NOMO-1 (cell line): Measurements from ENCODE around the gene PSPH.
"Not testable (repeated sequence)": the region's sequence is repeated elsewhere in the genome, so short reads cannot be mapped to it uniquely, and the experiment has no call there.

Experiments used
- DNase-seq, 2 experiments: peaks; one replicate each; lab custom pipeline; 2025; ENCODE audit not compliant: unreplicated experiment in 2 of 2; lab: John Stamatoyannopoulos, UW

The PSPH gene

GRCh38 chr7:56051339-56052191 is at the start of gene PSPH, which contains the start of gene CCT6A:
TSS of gene PSPH (minus strand) at chr7:56051444. CDS start at chr7:56021212, 30,232 bp downstream.
TSS of gene CCT6A (plus strand) at chr7:56051765. CDS start at chr7:56051849, 84 bp downstream.
- peak; percentile 93 to 95 for DNase-seq

- DNase-seq = no peak
These were observed 48.4 kb upstream of the PSPH start for GRCh38 chr7:56099653-56100052.

DNA sequence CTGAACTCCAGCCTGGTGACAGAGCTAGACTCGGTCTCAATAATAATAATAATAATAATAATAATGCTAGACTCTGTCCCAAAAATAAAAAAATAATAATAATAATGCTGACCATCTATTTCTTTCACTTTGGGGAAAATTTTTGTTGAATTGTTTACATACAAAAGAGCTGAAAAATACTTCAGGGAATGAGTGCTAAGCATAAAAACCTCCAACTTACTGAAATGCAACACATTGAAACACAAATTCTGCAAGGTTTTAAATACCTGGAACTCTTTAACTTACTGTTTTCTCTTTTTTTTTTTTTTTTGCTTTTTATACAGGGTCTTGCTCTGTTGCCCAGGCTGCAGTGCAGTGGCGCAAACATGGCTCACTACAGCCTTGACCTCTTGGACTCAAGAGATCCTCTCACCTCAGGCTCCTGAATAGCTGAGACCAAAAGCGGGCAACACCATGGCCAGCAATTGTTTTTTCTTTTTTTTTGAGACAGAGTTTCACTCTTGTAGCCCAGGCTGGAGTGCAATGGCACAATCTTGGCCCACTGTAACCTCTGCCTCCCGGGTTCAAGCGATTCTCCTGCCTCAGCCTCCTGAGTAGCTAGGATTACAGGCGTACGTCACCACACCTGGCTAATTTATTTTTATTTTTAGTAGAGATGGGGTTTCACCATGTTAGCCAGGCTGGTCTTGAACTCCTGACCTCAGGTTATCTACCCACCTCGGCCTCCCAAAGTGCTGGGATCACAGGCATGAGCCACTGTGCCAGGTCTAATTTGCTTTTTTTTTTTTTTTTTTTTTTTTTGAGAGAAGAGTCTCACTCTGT is 47.2 kb upstream of the PSPH start:
- not testable (repeated sequence) for DNase-seq

GRCh38 chr7:56097700-56098099 is 46.5 kb upstream of the PSPH start:
- no peak for DNase-seq

GRCh38 chr7:56092789-56093531 is 41.7 kb upstream of the PSPH start, which contains the start of gene PHKG1:
TSS of gene PHKG1 (minus strand) at chr7:56092952. CDS start at chr7:56088941, 4,011 bp downstream.
- DNase-seq = no peak

DNA sequence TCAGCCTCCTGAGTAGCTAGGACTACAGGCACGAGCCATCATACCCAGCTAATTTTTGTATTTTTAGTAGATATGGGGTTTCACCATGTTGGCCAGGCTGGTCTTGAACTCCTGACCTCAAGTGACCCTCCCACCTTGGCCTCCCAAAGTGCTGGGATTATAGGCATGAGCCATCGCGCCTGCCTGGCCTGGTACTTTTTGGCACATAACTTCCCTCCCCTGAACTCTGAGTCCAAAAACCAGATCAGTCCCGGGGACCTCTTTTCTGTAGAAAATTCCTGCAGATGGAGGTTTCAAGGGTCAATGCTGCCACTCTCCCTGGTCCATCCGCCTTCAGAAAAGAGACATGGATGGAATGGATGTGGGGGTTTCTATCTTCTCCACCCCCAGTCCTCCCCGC is 41.1 kb upstream of the PSPH start:
- DNase-seq = not testable (repeated sequence)

DNA sequence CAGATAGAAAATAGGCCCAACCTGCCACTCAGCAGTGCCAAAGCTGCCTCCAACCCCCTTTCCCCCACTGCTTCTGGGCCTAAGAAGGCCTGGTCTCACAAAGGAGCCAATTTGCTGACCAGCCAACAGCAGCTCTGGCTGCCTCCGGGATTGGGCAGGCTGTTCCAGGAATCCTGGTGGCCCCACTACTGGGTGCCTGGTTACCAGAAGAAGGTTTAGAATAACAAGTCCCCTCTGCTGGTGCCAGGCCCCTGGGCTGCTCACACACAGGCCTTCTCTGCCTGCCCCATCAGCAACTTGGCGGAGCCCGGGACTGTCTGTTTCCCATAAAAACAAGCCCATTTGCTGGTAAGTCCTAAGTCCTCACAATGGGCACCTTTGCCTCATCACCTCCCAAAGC is 40.3 kb upstream of the PSPH start:
- DNase-seq = no peak

DNA sequence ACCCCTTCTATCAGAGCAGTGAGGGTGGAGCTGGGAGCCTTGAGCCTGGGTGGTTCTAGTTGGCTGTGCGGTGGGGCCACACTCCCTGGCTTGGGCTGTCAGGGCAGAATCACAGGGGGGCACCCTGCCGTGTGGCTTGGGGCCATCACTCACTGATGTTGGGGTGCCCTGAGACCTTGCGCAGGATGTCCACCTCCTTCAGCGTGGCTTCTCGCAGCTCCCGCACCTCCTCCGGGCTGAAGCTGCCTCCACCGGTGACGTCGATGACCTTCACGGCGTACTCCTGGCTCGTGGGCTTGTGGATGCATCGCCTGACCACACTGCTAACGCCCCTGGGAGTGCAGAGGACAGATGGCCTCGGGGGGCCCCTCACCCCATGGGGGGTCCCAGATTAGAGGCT is 36.2 kb upstream of the PSPH start:
- DNase-seq = no peak

DNA sequence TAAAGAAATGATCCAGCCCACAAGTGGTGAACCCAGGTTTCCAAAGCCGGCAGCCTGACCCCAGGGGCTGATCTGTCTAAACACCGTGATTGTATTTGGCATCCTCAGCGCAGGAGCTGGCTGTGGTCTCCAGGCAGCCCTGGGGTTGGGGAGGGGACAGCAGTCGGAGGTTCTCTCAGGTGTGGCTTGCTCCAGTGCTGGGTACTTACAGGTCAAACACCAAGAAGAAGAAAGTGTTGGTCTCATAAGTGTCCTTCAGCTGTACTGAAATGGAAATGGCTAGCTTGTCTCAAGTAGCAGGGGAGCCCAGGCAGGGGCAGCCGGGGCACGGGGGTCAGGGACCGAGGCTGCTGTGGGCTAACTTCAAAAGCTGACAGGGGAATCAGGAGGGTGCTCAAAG is 35.5 kb upstream of the PSPH start:
- no peak for DNase-seq

DNA sequence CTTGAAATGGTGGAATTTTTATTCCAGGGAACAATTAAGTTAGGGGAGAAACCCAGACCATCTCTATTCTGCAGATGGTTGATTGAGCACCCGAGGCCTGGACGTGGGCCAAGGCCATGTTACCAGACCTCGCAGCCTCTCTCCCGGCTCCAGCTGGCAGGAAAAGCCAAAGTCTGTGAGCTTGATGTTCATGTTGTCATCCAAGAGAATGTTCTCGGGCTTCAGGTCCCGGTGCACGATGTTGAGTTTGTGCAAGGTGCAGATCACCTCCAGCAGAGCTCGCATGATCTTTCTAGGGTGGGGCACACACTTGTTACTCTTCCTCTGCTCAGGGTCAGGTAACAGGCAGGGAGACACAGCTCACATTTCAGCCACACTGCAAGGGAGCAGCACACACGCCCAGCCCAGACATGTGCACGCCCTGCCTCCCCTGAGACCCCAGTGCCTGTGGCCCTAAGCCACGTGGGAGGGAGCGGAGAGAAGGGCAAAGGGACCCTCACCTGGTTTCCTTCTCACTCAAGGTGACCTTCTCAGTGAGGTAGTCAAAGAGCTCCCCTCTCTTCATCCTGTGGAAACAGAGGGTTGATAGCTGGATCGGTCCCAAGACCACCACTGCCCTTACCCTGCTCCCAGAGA is 32.0 kb upstream of the PSPH start:
- DNase-seq = no peak

DNA sequence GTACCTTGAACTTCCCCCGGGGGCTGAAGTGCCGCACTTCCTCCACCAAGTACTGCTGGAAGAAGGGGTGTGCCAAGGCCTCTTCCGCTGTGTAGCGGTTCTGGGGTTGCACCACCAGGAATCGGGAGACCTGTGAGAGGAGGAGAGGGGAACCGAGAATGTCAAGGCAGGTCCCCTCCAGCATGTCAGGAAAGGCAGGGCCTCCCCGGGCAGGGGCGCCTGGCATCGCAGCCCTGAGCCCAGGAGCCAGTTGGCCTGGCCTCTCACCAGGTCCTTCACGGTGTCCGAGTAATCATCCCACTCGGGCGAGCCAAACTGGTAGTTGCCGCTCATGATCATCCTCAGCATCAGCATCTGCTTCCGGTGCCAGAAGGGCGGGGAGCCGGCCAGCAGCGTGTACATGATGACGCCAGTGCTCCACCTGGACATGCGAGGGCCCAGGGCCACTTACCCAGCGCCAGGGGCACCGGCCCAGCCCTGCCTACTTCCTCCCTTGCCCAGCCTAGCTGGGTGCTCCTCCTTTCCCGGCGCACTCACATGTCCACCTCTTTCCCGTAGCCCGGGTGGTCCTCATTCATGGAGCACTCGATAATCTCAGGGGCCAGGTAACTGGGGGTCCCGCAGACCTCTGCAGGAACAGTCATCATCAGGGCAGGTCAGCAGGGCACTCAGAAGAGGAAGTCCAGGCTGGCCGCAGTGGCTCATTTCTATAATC is 30.5 kb upstream of the PSPH start:
- no peak for DNase-seq

GRCh38 chr7:56080726-56081435 is 29.6 kb upstream of the PSPH start:
- DNase-seq = not testable (repeated sequence)

GRCh38 chr7:56079450-56080185 is 28.4 kb upstream of the PSPH start:
- DNase-seq = no peak

DNA sequence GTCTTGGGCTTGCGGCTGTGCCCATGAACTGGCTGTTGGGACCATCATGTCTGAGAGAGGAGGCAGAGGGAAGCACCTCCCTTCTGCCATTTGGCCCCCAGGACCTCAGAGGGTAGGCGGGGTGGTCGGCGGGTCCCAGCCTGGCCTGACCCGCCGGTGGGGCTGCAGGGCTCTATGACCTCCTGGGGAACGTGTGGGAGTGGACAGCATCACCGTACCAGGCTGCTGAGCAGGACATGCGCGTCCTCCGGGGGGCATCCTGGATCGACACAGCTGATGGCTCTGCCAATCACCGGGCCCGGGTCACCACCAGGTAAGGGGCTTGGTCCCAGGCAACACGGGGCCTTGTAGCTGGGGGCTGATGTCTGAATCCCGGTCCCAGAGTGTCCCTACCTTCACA is 27.0 kb upstream of the PSPH start:
- no peak for DNase-seq

GRCh38 chr7:56077681-56078080 is 26.4 kb upstream of the PSPH start:
- DNase-seq = no peak

DNA sequence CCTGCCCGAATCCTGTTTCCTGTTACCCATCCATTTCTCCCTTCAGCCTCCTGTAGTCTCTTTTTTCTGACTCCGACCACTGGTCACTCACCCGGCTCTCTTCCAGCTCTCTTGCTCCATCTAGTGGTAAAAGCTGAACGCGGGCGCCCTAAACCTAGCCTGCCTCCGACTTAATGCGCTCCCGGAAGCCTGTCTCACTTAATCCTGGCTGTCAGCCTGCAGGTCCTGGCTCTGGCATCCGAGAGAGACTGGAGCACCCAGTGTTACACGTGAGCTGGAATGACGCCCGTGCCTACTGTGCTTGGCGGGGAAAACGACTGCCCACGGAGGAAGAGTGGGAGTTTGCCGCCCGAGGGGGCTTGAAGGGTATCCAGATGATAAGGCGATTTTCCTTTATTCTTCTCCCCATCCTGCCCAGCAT is 23.1 kb upstream of the PSPH start:
- DNase-seq = peak; percentile 7 to 50

GRCh38 chr7:56066376-56066775 is 15.1 kb upstream of the PSPH start:
- DNase-seq = not testable (repeated sequence)

DNA sequence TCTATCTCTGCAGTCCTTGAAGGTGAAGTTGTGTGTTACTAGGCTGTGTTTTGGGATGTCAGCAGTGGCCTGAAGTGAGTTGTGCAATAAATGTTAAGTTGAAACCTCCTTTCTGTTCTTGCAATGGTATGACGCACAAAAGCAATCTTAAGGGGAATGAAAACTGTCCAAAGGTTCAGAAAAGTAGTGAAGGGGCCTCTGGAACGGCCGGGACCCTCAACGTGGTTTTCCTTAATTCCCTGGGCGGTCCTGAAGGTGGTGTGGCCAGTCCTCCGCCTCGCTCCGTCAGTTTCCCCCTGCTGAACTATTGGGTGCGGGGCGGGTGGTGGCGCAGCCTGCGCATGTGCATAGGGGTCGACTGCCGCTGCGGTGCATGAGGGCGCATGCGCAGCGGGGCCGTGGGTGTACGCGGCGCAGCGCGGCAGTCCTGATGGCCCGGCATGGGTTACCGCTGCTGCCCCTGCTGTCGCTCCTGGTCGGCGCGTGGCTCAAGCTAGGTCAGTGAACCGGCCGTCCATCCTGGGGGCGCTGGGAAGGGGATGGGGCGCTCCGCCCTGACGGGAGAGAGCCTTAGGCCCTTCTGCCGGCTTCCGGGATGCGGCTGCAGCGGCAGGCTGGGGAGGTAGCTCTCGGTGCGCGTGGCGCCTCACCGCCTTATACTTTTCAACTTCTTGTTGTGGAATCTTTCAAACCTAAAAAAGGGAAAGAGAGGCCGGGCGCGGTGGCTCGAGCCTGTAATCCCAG is 12.8 kb upstream of the PSPH start, which contains the start of gene SUMF2:
SUMF2 (plus strand) TSS at position 405 of the 744 bp plus-strand sequence; CDS start at position 431, 26 bp downstream.
- peak; percentile 82 to 85 for DNase-seq
